Esophagus muscularis mucosa (tissue), 3 donors: ENCODE measurements around the gene TRAPPC14.

Source experiments
- POLR2A ChIP-seq: fragments of 450-650 bp; IDR thresholded peaks from one replicate; pipeline ENCODE4 v1.6.1; 2017; ENCODE audit warnings: antibody characterized with exemption, moderate library complexity, mild to moderate bottlenecking, low read depth
- TF ChIP-seq, protein P1 (sequence below), 3 experiments: fragments of 200-600 bp in 2 of 3; fragments of 450-650 bp in 1 of 3; sonication (generic) in 2 of 3; IDR thresholded peaks; one replicate each; pipeline ENCODE4 v1.5.1; 2017 to 2019; ENCODE audit warnings: antibody characterized with exemption in 3 of 3, mild to moderate bottlenecking in 2 of 3, moderate library complexity in 1 of 3

DNA sequence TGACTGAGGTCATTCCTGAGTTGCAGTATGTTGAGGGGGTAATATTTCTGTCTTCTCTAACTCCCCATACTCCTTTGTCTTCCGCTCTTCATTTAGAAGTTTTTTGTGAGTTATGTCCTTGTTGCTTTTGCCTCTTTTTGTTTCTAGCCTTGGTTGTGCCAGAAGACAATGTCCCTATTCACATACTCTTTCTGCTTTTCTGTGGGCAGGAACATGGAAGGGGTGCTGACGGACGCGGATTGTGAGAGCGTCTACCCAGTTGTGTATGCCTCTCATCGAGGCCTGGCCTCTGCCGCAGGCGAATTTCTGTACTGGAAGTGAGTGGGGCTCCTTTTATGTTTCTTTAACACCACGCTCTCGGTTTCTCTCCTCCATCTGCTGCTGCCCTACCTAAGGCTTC lies 39.7 kb upstream of the TRAPPC14 start:
- TF ChIP-seq, protein P1, sequence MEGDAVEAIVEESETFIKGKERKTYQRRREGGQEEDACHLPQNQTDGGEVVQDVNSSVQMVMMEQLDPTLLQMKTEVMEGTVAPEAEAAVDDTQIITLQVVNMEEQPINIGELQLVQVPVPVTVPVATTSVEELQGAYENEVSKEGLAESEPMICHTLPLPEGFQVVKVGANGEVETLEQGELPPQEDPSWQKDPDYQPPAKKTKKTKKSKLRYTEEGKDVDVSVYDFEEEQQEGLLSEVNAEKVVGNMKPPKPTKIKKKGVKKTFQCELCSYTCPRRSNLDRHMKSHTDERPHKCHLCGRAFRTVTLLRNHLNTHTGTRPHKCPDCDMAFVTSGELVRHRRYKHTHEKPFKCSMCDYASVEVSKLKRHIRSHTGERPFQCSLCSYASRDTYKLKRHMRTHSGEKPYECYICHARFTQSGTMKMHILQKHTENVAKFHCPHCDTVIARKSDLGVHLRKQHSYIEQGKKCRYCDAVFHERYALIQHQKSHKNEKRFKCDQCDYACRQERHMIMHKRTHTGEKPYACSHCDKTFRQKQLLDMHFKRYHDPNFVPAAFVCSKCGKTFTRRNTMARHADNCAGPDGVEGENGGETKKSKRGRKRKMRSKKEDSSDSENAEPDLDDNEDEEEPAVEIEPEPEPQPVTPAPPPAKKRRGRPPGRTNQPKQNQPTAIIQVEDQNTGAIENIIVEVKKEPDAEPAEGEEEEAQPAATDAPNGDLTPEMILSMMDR (IDR thresholded peaks at IDR 0.05): no peak
- TF ChIP-seq POLR2A: no peak
